SK-N-SH (cell line): ENCODE measurements around the gene OPHN1.

Source experiments
- CTCF ChIP-seq: fragments of 200-600 bp; sonication (generic); IDR thresholded peaks from 2 replicates; pipeline ENCODE4 v1.6.1; 2017; ENCODE audit warnings: antibody characterized with exemption, mild to moderate bottlenecking, moderate library complexity
- JUND ChIP-seq: IDR thresholded peaks from 2 replicates; pipeline ENCODE4 v1.4.0; 2012
- NRF1 ChIP-seq: IDR thresholded peaks from 2 replicates; pipeline ENCODE4 v1.6.1; 2012; ENCODE audit warnings: low read depth, mild to moderate bottlenecking, low read length
- PBX3 ChIP-seq: IDR thresholded peaks from 2 replicates; pipeline ENCODE4; 2012
- POLR2AphosphoS5 ChIP-seq: IDR thresholded peaks from 2 replicates; pipeline ENCODE4 v1.6.1; 2012; ENCODE audit warnings: low read depth, low read length
- RFX5 ChIP-seq: IDR thresholded peaks from 2 replicates; pipeline ENCODE4 v1.6.1; 2012; ENCODE audit warnings: mild to moderate bottlenecking, improper control_type of control experiment, low read length
- SIN3A ChIP-seq: IDR thresholded peaks from 2 replicates; pipeline ENCODE4 v1.6.1; 2012; ENCODE audit warnings: low read depth, mild to moderate bottlenecking, low read length, moderate library complexity, borderline replicate concordance
- TAF1 ChIP-seq: IDR thresholded peaks from 2 replicates; pipeline ENCODE4 v1.6.1; 2012; ENCODE audit warnings: low read depth, mild to moderate bottlenecking, low read length, moderate library complexity, borderline replicate concordance
- USF1 ChIP-seq: IDR thresholded peaks from 2 replicates; pipeline ENCODE4 v1.4.0; 2012; ENCODE audit warnings: low read depth, borderline replicate concordance

GRCh38 chrX:68049466-68049865 lies 383.8 kb downstream of the OPHN1 start:
- no peak for TF ChIP-seq USF1
- TF ChIP-seq RFX5, result no peak
- TF ChIP-seq TAF1, result no peak
- TF ChIP-seq CTCF, result no peak
- no peak for TF ChIP-seq JUND
- TF ChIP-seq POLR2AphosphoS5, result no peak
- no peak for TF ChIP-seq SIN3A
- TF ChIP-seq PBX3, result no peak
- TF ChIP-seq NRF1, result no peak
